Stimulated activated CD8-positive, alpha-beta memory T cell treated with anti-CD3 and anti-CD28 coated beads, Interleukin-2, amount 100 ng/mL, for 1 hour (primary cell): ENCODE results near the gene RRBP1.
"Not testable (repeated sequence)": the region's sequence is repeated elsewhere in the genome, so short reads cannot be mapped to it uniquely, and the experiment has no call there.

Experiments
- DNase-seq, 2 donors: peaks; one replicate each; pipeline ENCODE4 v3.0.0-alpha.2; 2020; ENCODE audit warnings: low read depth in 2 of 2

RRBP1 gene

GRCh38 chr20:17708675-17709360 lies 26.8 kb upstream of the RRBP1 start:
- DNase-seq: no peak

- not testable (repeated sequence) for DNase-seq
These were observed 25.9 kb upstream of the RRBP1 start for GRCh38 chr20:17707951-17708350.

GRCh38 chr20:17706632-17707031 lies 24.6 kb upstream of the RRBP1 start:
- DNase-seq: no peak

GRCh38 chr20:17705916-17706315 lies 23.9 kb upstream of the RRBP1 start:
- DNase-seq: no peak

- no peak for DNase-seq
These were observed 22.7 kb upstream of the RRBP1 start for GRCh38 chr20:17704589-17705317.

- no peak for DNase-seq
These were observed 19.8 kb upstream of the RRBP1 start for GRCh38 chr20:17701826-17702225.

- no peak for DNase-seq
These were observed 18.6 kb upstream of the RRBP1 start for GRCh38 chr20:17700637-17701036.

- no peak for DNase-seq
These were observed 17.9 kb upstream of the RRBP1 start, which contains the start of gene BANF2 for GRCh38 chr20:17699931-17700351. TSS of gene BANF2 (plus strand) at chr20:17699966. CDS start at chr20:17725026, 25,060 bp downstream.

- DNase-seq: no peak
These were observed 16.3 kb upstream of the RRBP1 start for GRCh38 chr20:17698384-17698783.

- DNase-seq: no peak
These were observed 15.1 kb upstream of the RRBP1 start for GRCh38 chr20:17697171-17697570.

- DNase-seq: no peak
These were observed 14.2 kb upstream of the RRBP1 start for GRCh38 chr20:17696287-17696686.

- no peak for DNase-seq
These were observed 12.7 kb upstream of the RRBP1 start for GRCh38 chr20:17694767-17695166.

GRCh38 chr20:17693444-17694001 lies 11.5 kb upstream of the RRBP1 start:
- DNase-seq: no peak

- DNase-seq: no peak
These were observed 9.7 kb upstream of the RRBP1 start for GRCh38 chr20:17691758-17692157.

- DNase-seq: no peak
These were observed 8.1 kb upstream of the RRBP1 start for GRCh38 chr20:17690144-17690543.

- no peak for DNase-seq
These were observed 6.9 kb upstream of the RRBP1 start for GRCh38 chr20:17688965-17689364.

GRCh38 chr20:17687800-17688199 lies 5.8 kb upstream of the RRBP1 start:
- no peak for DNase-seq

- DNase-seq: no peak
These were observed 3.1 kb upstream of the RRBP1 start for GRCh38 chr20:17685168-17685567.

- no peak for DNase-seq
These were observed 2.2 kb upstream of the RRBP1 start for GRCh38 chr20:17684077-17684888.

GRCh38 chr20:17683218-17684076 lies 1.4 kb upstream of the RRBP1 start:
- DNase-seq: no peak

- DNase-seq: no peak
These were observed 802 bp upstream of the RRBP1 start for GRCh38 chr20:17682889-17683198.
